Activated CD8-positive, alpha-beta memory T cell treated with anti-CD3 and anti-CD28 coated beads for 1 hour (primary cell): ENCODE results near the gene COPS8.

Experiments
- DNase-seq, 2 donors: peaks; one replicate each; pipeline ENCODE4 v3.0.0-alpha.2; 2020; ENCODE audit warnings: low read depth in 1 of 2; ENCODE audit errors: extremely low read depth in 1 of 2

The COPS8 gene

GRCh38 chr2:237097911-237098702 lies 12.4 kb downstream of the COPS8 start:
- no peak for DNase-seq

- no peak for DNase-seq
These were observed 14.1 kb downstream of the COPS8 start for GRCh38 chr2:237099804-237100203.

GRCh38 chr2:237101118-237101979 lies 15.7 kb downstream of the COPS8 start:
- no peak for DNase-seq

- DNase-seq = no peak
These were observed 16.7 kb downstream of the COPS8 start for GRCh38 chr2:237102428-237102827.

- DNase-seq = no peak
These were observed 23.8 kb downstream of the COPS8 start for GRCh38 chr2:237109421-237109934.

- no peak for DNase-seq
These were observed 27.5 kb downstream of the COPS8 start for GRCh38 chr2:237113026-237113795.

GRCh38 chr2:237115870-237116269 lies 30.2 kb downstream of the COPS8 start:
- no peak for DNase-seq

- DNase-seq = no peak
These were observed 30.7 kb downstream of the COPS8 start for GRCh38 chr2:237116431-237116830.

GRCh38 chr2:237118025-237118424 lies 32.3 kb downstream of the COPS8 start:
- no peak for DNase-seq

- DNase-seq = no peak
These were observed 33.0 kb downstream of the COPS8 start for GRCh38 chr2:237118561-237119155.

- no peak for DNase-seq
These were observed 35.2 kb downstream of the COPS8 start for GRCh38 chr2:237120916-237121315.

- DNase-seq = no peak
These were observed 35.6 kb downstream of the COPS8 start for GRCh38 chr2:237121321-237121720.

- DNase-seq = peak in 1 of 2 donors; percentile 3
These were observed 36.6 kb downstream of the COPS8 start for GRCh38 chr2:237122214-237122666.

GRCh38 chr2:237124820-237125219 lies 39.1 kb downstream of the COPS8 start:
- no peak for DNase-seq

- DNase-seq = no peak
These were observed 40.3 kb downstream of the COPS8 start for GRCh38 chr2:237125967-237126366.

GRCh38 chr2:237126519-237127174 lies 41.0 kb downstream of the COPS8 start:
- no peak for DNase-seq

GRCh38 chr2:237128026-237128703 lies 42.5 kb downstream of the COPS8 start:
- peak in 1 of 2 donors; percentile 5 for DNase-seq

GRCh38 chr2:237128845-237129592 lies 43.3 kb downstream of the COPS8 start:
- DNase-seq = no peak
